ENCODE data around the gene RNF41. TPM values are rescaled to one million over a fixed set of nuclear protein-coding genes. Genes with fewer than 3 reads are reported as not detected.

The RNF41 gene
- total and polyA plus RNA-seq, 2 of the 13 experiments (the other 11 are each of a cell fraction or from before 2014, with no cell fraction given): 27.1 to 39.4 TPM

DNA sequence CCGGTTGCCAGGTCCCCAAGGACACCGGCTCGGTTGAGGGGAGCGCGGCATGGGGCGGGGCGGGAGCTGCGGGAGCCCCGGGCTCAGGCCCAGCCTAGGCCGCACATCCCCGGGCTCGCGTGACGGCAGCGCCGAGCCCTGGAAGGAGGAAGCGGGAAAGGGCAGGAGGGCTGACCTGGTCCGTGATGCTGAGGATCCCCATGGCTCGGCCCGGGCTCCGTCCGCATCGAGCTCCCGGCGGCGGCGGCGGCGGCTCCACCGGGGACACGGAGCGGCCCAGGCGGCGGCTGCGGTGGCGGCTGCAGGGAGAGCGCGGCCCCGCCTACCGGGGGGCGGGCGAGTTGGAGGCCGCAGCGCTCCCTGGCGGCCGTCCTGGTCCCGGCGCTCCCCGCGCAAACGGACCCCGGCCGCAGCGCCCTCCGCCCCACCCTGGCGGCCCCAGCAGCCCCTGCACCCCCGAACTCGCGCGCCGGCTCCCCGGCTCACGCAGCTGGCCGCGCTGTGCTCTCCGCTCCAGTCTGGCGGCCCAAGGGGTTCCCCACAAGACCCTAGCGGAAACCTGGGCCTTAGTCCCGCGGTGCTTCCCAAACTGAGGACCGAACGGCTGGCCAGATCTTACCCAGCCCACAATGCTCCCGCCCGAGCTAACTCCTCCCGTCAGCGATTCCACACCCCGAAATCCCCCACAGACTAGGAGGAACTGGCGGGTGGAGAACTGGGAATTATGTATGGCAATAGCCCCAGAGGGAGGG lies 36.5 kb upstream of the RNF41 start, which contains the start of gene ANKRD52 (continued):
- TF ChIP-seq, protein P1, sequence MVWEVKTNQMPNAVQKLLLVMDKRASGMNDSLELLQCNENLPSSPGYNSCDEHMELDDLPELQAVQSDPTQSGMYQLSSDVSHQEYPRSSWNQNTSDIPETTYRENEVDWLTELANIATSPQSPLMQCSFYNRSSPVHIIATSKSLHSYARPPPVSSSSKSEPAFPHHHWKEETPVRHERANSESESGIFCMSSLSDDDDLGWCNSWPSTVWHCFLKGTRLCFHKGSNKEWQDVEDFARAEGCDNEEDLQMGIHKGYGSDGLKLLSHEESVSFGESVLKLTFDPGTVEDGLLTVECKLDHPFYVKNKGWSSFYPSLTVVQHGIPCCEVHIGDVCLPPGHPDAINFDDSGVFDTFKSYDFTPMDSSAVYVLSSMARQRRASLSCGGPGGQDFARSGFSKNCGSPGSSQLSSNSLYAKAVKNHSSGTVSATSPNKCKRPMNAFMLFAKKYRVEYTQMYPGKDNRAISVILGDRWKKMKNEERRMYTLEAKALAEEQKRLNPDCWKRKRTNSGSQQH (CRISPR knock-in tag; IDR thresholded peaks at IDR 0.05; ENCODE audit: low read depth): no peak
- TF ChIP-seq CAMTA2 (CRISPR knock-in tag; IDR thresholded peaks at IDR 0.05; ENCODE audit: borderline replicate concordance) (0 out of 2 replicates have a peak, but pooled peaks have one; percentile 21), ZNF878 (CRISPR knock-in tag; IDR thresholded peaks at IDR 0.05) (no peak), ZFP36L2 (CRISPR knock-in tag; IDR thresholded peaks at IDR 0.05) (no peak), NR2F2 (IDR thresholded peaks at IDR 0.05; ENCODE audit: borderline replicate concordance, low read depth) (no peak), MTA3 (CRISPR knock-in tag; IDR thresholded peaks at IDR 0.05) (no peak), RERE (CRISPR knock-in tag; IDR thresholded peaks at IDR 0.05; ENCODE audit: low read depth) (no peak), ZNF414 (CRISPR knock-in tag; IDR thresholded peaks at IDR 0.05) (no peak), HMGXB4 (CRISPR knock-in tag; IDR thresholded peaks at IDR 0.05; ENCODE audit: borderline replicate concordance in 1 of 2, low read depth in 1 of 2) (peak; percentile 86 to 98), JUND (CRISPR knock-in tag; IDR thresholded peaks at IDR 0.05) (0 out of 2 replicates have a peak, but pooled peaks have one; percentile 42), NFAT5 (CRISPR knock-in tag; IDR thresholded peaks at IDR 0.05) (0 out of 2 replicates have a peak, but pooled peaks have one; percentile 20), TGIF2 (CRISPR knock-in tag; IDR thresholded peaks at IDR 0.05) (no peak)

Data from HepG2 (cell line).